ENCODE results near the gene SYT7.

DNA sequence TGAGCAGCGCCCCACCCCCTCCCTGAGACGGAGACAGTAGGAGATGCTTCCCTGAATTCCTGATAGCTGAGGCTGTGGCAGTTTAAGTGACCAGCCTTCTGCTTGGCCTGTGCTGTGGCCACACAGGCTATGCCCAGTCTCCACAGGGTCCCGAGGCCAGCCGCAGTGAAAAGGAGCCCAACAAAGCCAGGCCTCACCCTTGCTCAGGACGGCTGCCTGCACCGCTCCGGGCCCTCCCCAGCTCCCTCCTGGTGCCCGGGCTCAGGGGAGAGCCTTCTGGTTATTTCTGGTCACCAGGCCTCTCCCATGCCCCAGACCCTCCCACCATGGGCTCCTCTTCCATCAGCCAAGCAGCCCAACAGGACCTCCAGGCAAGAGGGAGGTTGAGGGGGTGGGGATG, 43.5 kb downstream of the SYT7 start:
- TF ChIP-seq POLR2A (IDR thresholded peaks at IDR 0.05; ENCODE audit: low read depth, low read length) (no peak), POLR2AphosphoS5 (IDR thresholded peaks at IDR 0.05; ENCODE audit: low read depth, low read length) (no peak)

Data from GM12891 (cell line).